K562 (cell line): ENCODE results near the gene HPCAL1. TPM values are rescaled to one million over a fixed set of nuclear protein-coding genes. Genes with fewer than 3 reads are reported as not detected.
A peak's percentile ranks its signal among the peaks of the same experiment; 100 is the strongest.

ENCODE experiments used
- ARHGAP35 ChIP-seq: fragments of 450-650 bp; IDR thresholded peaks from 2 replicates; pipeline ENCODE4 v1.6.1; 2018; ENCODE audit not compliant: partially characterized antibody
- ATF7 ChIP-seq: fragments of 450-650 bp; IDR thresholded peaks from 2 replicates; pipeline ENCODE4 v1.7.1; 2014; ENCODE audit warnings: mild to moderate bottlenecking, moderate library complexity
- FOXA3 ChIP-seq, 2 experiments: fragments of 450-650 bp in 1 of 2; sonication (generic) in 1 of 2; formaldehyde crosslinking; IDR thresholded peaks in 1 of 2; conservative IDR thresholded peaks in 1 of 2; 2 replicates each; pipeline versions ENCODE4 v1.4.0 to v1.8.0; 2020 to 2022; ENCODE audit warnings: mild to moderate bottlenecking in 2 of 2, missing genetic modification reagents in 1 of 2
- RBM39 ChIP-seq: fragments of 200-400 bp; formaldehyde crosslinking; optimal IDR thresholded peaks from 2 replicates; pipeline ENCODE3; 2018; ENCODE audit warnings: low read depth, low read length
- SRF ChIP-seq, 2 experiments: fragments of 250-450, 450-650 bp in 1 of 2; sonication (Bioruptor Pico) in 1 of 2; sonication (generic) in 1 of 2; formaldehyde crosslinking; IDR thresholded peaks; 2 replicates each; pipeline versions ENCODE4 v1.5.0 to v1.5.1; 2020 to 2022; ENCODE audit warnings: mild to moderate bottlenecking in 1 of 2, missing genetic modification reagents in 1 of 2
- VEZF1 ChIP-seq: fragments of 200-800 bp; sonication (Bioruptor generic); IDR thresholded peaks from 2 replicates; pipeline ENCODE4 v1.6.1; 2017; ENCODE audit warnings: missing genetic modification characterization, missing compliant biosample characterization
- polyA plus RNA-seq, 8 experiments: library from polyadenylated mRNA; depleted of rRNA in 4 of 8; stranded (reverse) in 5 of 8; unstranded in 3 of 8; fragments of >200 nt; fragmentation: Nextera tagmentation in 2 of 8; fragmentation: Illumina TruSeq in 1 of 8; extraction: Ambion mirVana in 2 of 8; extraction: Trizol in 1 of 8; gene quantifications; 2 replicates each; pipeline versions ENCODE4 v1.2.1 to v1.2.3, GENCODE V29; 2011 to 2014; ENCODE audit warnings: inconsistent platforms in 1 of 8, missing spikeins in 1 of 8
- total RNA-seq, 7 experiments: library from RNA; depleted of rRNA in 6 of 7; stranded (reverse); fragments of >200 nt in 6 of 7; fragmentation: Illumina TruSeq in 2 of 7; extraction: Trizol in 2 of 7; gene quantifications; 2 replicates each; pipeline versions ENCODE4 v1.2.1 to v1.2.3, GENCODE V29; 2011 to 2021; ENCODE audit warnings: low replicate concordance in 1 of 7
- TF ChIP-seq, protein P1 (sequence below), 2 experiments: fragments of 450-650 bp; IDR thresholded peaks; 2 replicates each; pipeline ENCODE4 v1.6.1; 2016; ENCODE audit warnings: mild to moderate bottlenecking in 2 of 2, borderline replicate concordance in 1 of 2, low read depth in 1 of 2, moderate library complexity in 1 of 2
- TF ChIP-seq, protein P2 (sequence below): sonication (generic); formaldehyde crosslinking; IDR thresholded peaks from 2 replicates; pipeline ENCODE4 v1.8.0; 2022; ENCODE audit warnings: missing genetic modification reagents, mild to moderate bottlenecking, moderate library complexity, borderline replicate concordance
- TF ChIP-seq, protein P3 (sequence below), 2 experiments: fragments of 250-450 bp in 1 of 2; fragments of 450-650 bp in 1 of 2; sonication (Bioruptor Pico) in 1 of 2; IDR thresholded peaks; 2 replicates each; pipeline versions ENCODE4 v1.6.1 to v1.8.0; 2016 to 2021; ENCODE audit warnings: mild to moderate bottlenecking in 2 of 2, moderate library complexity in 2 of 2, missing compliant biosample characterization in 1 of 2, missing genetic modification characterization in 1 of 2

HPCAL1 gene
- total and polyA plus RNA-seq, 9 of the 15 experiments (the other 6 are each of a cell fraction or from before 2014, with no cell fraction given), result 2.7 to 65.5 (median 23.9) TPM

- TF ChIP-seq, protein P1, sequence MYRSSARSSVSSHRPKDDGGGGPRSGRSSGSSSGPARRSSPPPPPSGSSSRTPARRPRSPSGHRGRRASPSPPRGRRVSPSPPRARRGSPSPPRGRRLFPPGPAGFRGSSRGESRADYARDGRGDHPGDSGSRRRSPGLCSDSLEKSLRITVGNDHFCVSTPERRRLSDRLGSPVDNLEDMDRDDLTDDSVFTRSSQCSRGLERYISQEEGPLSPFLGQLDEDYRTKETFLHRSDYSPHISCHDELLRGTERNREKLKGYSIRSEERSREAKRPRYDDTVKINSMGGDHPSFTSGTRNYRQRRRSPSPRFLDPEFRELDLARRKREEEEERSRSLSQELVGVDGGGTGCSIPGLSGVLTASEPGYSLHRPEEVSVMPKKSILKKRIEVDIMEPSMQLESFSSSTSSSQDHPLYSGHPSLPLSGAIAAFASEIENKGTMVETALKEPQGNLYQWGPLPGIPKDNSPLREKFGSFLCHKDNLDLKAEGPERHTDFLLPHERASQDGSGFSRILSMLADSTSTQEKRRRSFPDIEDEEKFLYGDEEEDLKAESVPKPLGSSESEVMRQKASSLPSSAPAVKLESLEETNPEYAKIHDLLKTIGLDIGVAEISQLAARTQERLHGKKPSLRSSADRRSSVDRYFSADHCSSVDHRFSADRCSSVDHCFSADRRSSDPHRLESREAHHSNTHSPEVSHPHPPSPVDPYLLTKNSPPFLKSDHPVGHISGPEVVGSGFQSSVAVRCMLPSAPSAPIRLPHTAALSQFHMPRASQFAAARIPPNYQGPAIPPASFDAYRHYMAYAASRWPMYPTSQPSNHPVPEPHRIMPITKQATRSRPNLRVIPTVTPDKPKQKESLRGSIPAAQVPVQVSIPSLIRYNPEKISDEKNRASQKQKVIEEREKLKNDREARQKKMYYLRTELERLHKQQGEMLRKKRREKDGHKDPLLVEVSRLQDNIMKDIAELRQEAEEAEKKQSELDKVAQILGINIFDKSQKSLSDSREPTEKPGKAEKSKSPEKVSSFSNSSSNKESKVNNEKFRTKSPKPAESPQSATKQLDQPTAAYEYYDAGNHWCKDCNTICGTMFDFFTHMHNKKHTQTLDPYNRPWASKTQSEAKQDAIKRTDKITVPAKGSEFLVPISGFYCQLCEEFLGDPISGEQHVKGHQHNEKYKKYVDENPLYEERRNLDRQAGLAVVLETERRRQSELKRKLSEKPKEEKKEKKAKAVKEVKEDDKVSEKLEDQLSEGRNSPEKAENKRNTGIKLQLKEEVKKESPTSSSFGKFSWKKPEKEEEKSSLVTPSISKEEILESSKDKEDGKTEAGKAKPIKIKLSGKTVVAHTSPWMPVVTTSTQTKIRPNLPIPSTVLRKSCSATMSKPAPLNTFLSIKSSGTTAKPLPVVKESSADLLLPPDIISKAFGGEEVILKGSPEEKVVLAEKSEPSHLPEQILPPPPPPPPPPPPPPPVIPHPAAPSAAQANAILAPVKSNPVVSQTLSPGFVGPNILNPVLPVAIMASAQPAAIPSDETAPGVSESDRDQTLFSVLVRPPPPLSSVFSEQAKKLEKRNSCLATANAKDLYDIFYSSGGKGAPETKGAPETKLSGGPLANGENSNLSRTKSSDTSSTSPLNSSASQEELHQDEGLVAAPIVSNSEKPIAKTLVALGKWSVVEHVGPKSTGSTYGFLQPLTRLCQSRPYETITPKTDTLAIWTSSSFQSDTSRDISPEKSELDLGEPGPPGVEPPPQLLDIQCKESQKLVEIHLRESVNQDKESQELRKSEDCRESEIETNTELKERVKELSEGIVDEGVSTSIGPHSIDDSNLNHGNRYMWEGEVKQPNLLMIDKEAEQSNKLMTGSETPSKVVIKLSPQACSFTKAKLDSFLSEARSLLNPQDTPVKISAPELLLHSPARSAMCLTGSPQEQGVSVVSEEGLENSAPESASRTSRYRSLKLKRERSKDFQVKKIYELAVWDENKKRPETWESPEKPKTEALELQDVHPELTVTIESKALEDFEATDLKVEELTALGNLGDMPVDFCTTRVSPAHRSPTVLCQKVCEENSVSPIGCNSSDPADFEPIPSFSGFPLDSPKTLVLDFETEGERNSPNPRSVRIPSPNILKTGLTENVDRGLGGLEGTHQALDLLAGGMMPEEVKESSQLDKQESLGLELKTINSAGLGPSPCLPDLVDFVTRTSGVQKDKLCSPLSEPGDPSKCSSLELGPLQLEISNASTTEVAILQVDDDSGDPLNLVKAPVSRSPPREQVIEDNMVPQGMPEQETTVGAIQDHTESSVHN (IDR thresholded peaks at IDR 0.05; ENCODE audit: borderline replicate concordance in 1 of 2, low read depth in 1 of 2), result no peak
- 0 out of 4 replicates have a peak, but pooled peaks of 1 of the 2 experiments have one; percentile 5 for TF ChIP-seq FOXA3 (CRISPR knock-in tag; conservative IDR thresholded peaks at IDR 0.05 in 1 of 2, IDR thresholded peaks at IDR 0.05 in 1 of 2)
- peak in 1 of 2 experiments; percentile 64; a peak in 1 of 4 replicates for TF ChIP-seq SRF (CRISPR knock-in tag; IDR thresholded peaks at IDR 0.05)
- peak; percentile 43; the same call in 1 of the 2 replicates for TF ChIP-seq VEZF1 (CRISPR knock-in tag)
- TF ChIP-seq ARHGAP35, result no peak
- TF ChIP-seq, protein P2, sequence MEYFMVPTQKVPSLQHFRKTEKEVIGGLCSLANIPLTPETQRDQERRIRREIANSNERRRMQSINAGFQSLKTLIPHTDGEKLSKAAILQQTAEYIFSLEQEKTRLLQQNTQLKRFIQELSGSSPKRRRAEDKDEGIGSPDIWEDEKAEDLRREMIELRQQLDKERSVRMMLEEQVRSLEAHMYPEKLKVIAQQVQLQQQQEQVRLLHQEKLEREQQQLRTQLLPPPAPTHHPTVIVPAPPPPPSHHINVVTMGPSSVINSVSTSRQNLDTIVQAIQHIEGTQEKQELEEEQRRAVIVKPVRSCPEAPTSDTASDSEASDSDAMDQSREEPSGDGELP (CRISPR knock-in tag), result peak; percentile 68; the same call in 1 of the 2 replicates
- TF ChIP-seq, protein P3, sequence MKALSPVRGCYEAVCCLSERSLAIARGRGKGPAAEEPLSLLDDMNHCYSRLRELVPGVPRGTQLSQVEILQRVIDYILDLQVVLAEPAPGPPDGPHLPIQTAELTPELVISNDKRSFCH (CRISPR knock-in tag; IDR thresholded peaks at IDR 0.05), result no peak
- TF ChIP-seq, protein P3 (tag; IDR thresholded peaks at IDR 0.05), result peak; percentile 25; the same call in 1 of the 2 replicates
- TF ChIP-seq RBM39, result no peak
- TF ChIP-seq ATF7, result peak; percentile 16; the same call in 1 of the 2 replicates
These were observed 106.2 kb downstream of the HPCAL1 start (continued) for GRCh38 chr2:10408649-10409579.
